C4-2B (cell line): ENCODE results near the gene ORM1.

Source experiments
- ZFX ChIP-seq: fragments of 450-650 bp; IDR thresholded peaks from 2 replicates; pipeline ENCODE4 v1.6.1; 2017
- TF ChIP-seq, protein P1 (sequence below): fragments of 450-650 bp; conservative IDR thresholded peaks from 2 replicates; pipeline ENCODE4 v1.5.1; 2017; ENCODE audit warnings: mild to moderate bottlenecking

- TF ChIP-seq, protein P1, sequence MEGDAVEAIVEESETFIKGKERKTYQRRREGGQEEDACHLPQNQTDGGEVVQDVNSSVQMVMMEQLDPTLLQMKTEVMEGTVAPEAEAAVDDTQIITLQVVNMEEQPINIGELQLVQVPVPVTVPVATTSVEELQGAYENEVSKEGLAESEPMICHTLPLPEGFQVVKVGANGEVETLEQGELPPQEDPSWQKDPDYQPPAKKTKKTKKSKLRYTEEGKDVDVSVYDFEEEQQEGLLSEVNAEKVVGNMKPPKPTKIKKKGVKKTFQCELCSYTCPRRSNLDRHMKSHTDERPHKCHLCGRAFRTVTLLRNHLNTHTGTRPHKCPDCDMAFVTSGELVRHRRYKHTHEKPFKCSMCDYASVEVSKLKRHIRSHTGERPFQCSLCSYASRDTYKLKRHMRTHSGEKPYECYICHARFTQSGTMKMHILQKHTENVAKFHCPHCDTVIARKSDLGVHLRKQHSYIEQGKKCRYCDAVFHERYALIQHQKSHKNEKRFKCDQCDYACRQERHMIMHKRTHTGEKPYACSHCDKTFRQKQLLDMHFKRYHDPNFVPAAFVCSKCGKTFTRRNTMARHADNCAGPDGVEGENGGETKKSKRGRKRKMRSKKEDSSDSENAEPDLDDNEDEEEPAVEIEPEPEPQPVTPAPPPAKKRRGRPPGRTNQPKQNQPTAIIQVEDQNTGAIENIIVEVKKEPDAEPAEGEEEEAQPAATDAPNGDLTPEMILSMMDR = no peak
- no peak for TF ChIP-seq ZFX
Measured at GRCh38 chr9:114307899-114308267, 15.0 kb upstream of the ORM1 start.
